A549 (cell line): ENCODE measurements around the gene ANO2. TPM values are rescaled to one million over a fixed set of nuclear protein-coding genes. Genes with fewer than 3 reads are reported as not detected.

Source experiments
- ATAC-seq, 2 experiments: fragments of 200-7000 bp in 1 of 2; fragments of >200 bp in 1 of 2; cut with Nextera tagmentation in 1 of 2; cut with Tn5 transposase in 1 of 2; 3 replicates each; pipeline versions ENCODE4 v1.8.0 to v1.9.1; 2018 to 2020; ENCODE audit warnings: mild to moderate bottlenecking in 1 of 2, moderate library complexity in 1 of 2
- CTCF ChIA-PET: fragments of 300-600 bp; sonication (Branson Sonifier 250); formaldehyde crosslinking; extraction: SDS; loops from one replicate; lab custom pipeline; 2021; ENCODE audit warnings: antibody characterized with exemption, inconsistent platforms; lab: Yijun Ruan, JAX
- POLR2A ChIA-PET: fragments of 350-600 bp; formaldehyde crosslinking; extraction: SDS; loops from one replicate; lab custom pipeline; 2021; ENCODE audit warnings: antibody characterized with exemption, inconsistent platforms; lab: Yijun Ruan, JAX
- DNase-seq, 2 experiments: peaks; one replicate each; pipeline versions ENCODE4 v3.0.0 to v3.0.0-alpha.2; 2011 to 2016; ENCODE audit warnings: low read depth in 1 of 2, low spot score in 1 of 2
- FAIRE-seq: peaks from 2 replicates; lab custom pipeline; 2011; peaks lifted over from hg19 to GRCh38; lab: Jason Lieb, UNC
- H3K27ac ChIP-seq, 2 experiments: fragments of >200 bp; sonication (Bioruptor Twin); formaldehyde crosslinking; 3 replicates each; pipeline ENCODE4 v1.5.1; 2016 to 2017
- H3K4me1 ChIP-seq: fragments of >200 bp; sonication (Bioruptor Twin); formaldehyde crosslinking; 3 replicates; pipeline ENCODE4 v1.6.1; 2016
- H3K4me2 ChIP-seq: fragments of >200 bp; sonication (Bioruptor Twin); formaldehyde crosslinking; 3 replicates; pipeline ENCODE4 v1.6.1; 2016
- H3K4me3 ChIP-seq: fragments of >200 bp; sonication (Bioruptor Twin); formaldehyde crosslinking; 3 replicates; pipeline ENCODE4 v1.5.1; 2016
- H3K9me3 ChIP-seq: fragments of >200 bp; sonication (Bioruptor Twin); formaldehyde crosslinking; 3 replicates; pipeline ENCODE4 v1.6.1; 2016
- ATOH8 ChIP-seq: fragments of 250-450 bp; sonication (Bioruptor Pico); IDR thresholded peaks from 2 replicates; pipeline ENCODE4 v1.5.0; 2020; ENCODE audit warnings: low read depth, mild to moderate bottlenecking, moderate library complexity
- BCL3 ChIP-seq: fragments of >200 bp; sonication (Bioruptor Twin); formaldehyde crosslinking; IDR thresholded peaks from 3 replicates; pipeline ENCODE4 v1.6.1; 2016
- BHLHE40 ChIP-seq: IDR thresholded peaks from 2 replicates; pipeline ENCODE4 v1.6.1; 2012; ENCODE audit warnings: low read depth, low read length, inconsistent platforms
- CBX2 ChIP-seq: fragments of 200-600 bp; sonication (generic); IDR thresholded peaks from 2 replicates; pipeline ENCODE4 v1.6.1; 2016; ENCODE audit warnings: low read depth, mild to moderate bottlenecking, borderline replicate concordance
- EHF ChIP-seq: fragments of 250-450 bp; sonication (Bioruptor Pico); IDR thresholded peaks from 2 replicates; pipeline ENCODE4 v1.5.0; 2020; ENCODE audit warnings: mild to moderate bottlenecking
- EHMT2 ChIP-seq: fragments of 200-600 bp; sonication (generic); IDR thresholded peaks from 2 replicates; pipeline ENCODE4 v1.6.1; 2016; ENCODE audit warnings: antibody characterized with exemption, low read depth, mild to moderate bottlenecking, moderate library complexity
- ESRRA ChIP-seq: fragments of 150-350 bp; IDR thresholded peaks from 2 replicates; pipeline ENCODE4 v1.6.1; 2014; ENCODE audit warnings: mild to moderate bottlenecking, low read length, borderline replicate concordance
- GATA3 ChIP-seq: IDR thresholded peaks from 2 replicates; pipeline ENCODE4 v1.6.1; 2012; ENCODE audit warnings: borderline replicate concordance
- HDAC2 ChIP-seq: fragments of 200-600 bp; sonication (generic); IDR thresholded peaks from 2 replicates; pipeline ENCODE4 v1.6.1; 2016
- HEYL ChIP-seq: fragments of 250-450 bp; sonication (Bioruptor Pico); IDR thresholded peaks from 2 replicates; pipeline ENCODE4 v1.8.0; 2021; ENCODE audit warnings: mild to moderate bottlenecking, moderate library complexity
- JUNB ChIP-seq: fragments of >200 bp; sonication (Bioruptor Twin); formaldehyde crosslinking; IDR thresholded peaks from 2 replicates; pipeline ENCODE4 v1.6.1; 2016
- MAFK ChIP-seq: fragments of 450-650 bp; IDR thresholded peaks from 2 replicates; pipeline ENCODE4 v1.6.1; 2014; ENCODE audit not compliant: partially characterized antibody
- MAX ChIP-seq: IDR thresholded peaks from 2 replicates; pipeline ENCODE4 v1.6.1; 2012
- NFE2L2 ChIP-seq: fragments of 150-350 bp; conservative IDR thresholded peaks from 2 replicates; pipeline ENCODE4 v1.6.1; 2014; ENCODE audit warnings: low read length
- NPAS2 ChIP-seq: fragments of 250-450 bp; sonication (Bioruptor Pico); IDR thresholded peaks from 2 replicates; pipeline ENCODE4 v1.8.0; 2022; ENCODE audit warnings: mild to moderate bottlenecking, moderate library complexity, borderline replicate concordance
- NR3C1 ChIP-seq: fragments of >200 bp; sonication (Bioruptor Twin); formaldehyde crosslinking; IDR thresholded peaks from 3 replicates; pipeline ENCODE4 v1.6.1; 2017
- RAD21 ChIP-seq, 2 experiments: fragments of >200 bp in 1 of 2; sonication (Bioruptor Twin) in 1 of 2; formaldehyde crosslinking in 1 of 2; IDR thresholded peaks in 1 of 2; conservative IDR thresholded peaks in 1 of 2; 2 replicates in 1 of 2; 3 replicates in 1 of 2; pipeline ENCODE4 v1.6.1; 2012 to 2018; ENCODE audit warnings: inconsistent platforms in 1 of 2
- RCOR1 ChIP-seq: fragments of 150-350 bp; IDR thresholded peaks from 2 replicates; pipeline ENCODE4 v1.6.1; 2014; ENCODE audit warnings: antibody characterized with exemption, low read length, low read depth
- REST ChIP-seq: fragments of 200-600 bp; sonication (generic); IDR thresholded peaks from 2 replicates; pipeline ENCODE4 v1.6.1; 2016; ENCODE audit warnings: antibody characterized with exemption, mild to moderate bottlenecking, moderate library complexity
- RFX5 ChIP-seq: fragments of 450-650 bp; IDR thresholded peaks from 2 replicates; pipeline ENCODE4 v1.7.1; 2014; ENCODE audit warnings: antibody characterized with exemption, mild to moderate bottlenecking, moderate library complexity
- SMC3 ChIP-seq: fragments of >200 bp; sonication (Bioruptor Twin); formaldehyde crosslinking; IDR thresholded peaks from 3 replicates; pipeline ENCODE4 v1.6.1; 2018; ENCODE audit warnings: inconsistent platforms
- SREBF2 ChIP-seq: fragments of 450-650 bp; IDR thresholded peaks from 2 replicates; pipeline ENCODE4 v1.6.1; 2014; ENCODE audit warnings: mild to moderate bottlenecking, moderate library complexity
- TP53 ChIP-seq: fragments of 250-450 bp; sonication (Bioruptor Pico); IDR thresholded peaks from 2 replicates; pipeline ENCODE4 v1.5.0; 2021; ENCODE audit warnings: mild to moderate bottlenecking, moderate library complexity
- ZC3H11A ChIP-seq: fragments of 450-650 bp; IDR thresholded peaks from 2 replicates; pipeline ENCODE4 v1.6.1; 2014; ENCODE audit warnings: antibody characterized with exemption, mild to moderate bottlenecking
- ZNF302 ChIP-seq: fragments of 250-450 bp; sonication (Bioruptor Pico); IDR thresholded peaks from 2 replicates; pipeline ENCODE4 v1.9.0; 2021; ENCODE audit warnings: inconsistent platforms, mild to moderate bottlenecking, moderate library complexity
- ZSCAN20 ChIP-seq: fragments of 250-450 bp; sonication (Bioruptor Pico); IDR thresholded peaks from 2 replicates; pipeline ENCODE4 v1.8.0; 2022; ENCODE audit warnings: mild to moderate bottlenecking, moderate library complexity
- WGBS: methylation state at CpG from one replicate; pipeline ENCODE4 v1.1.6; 2017; ENCODE audit errors: missing lambda C conversion rate; 5-methylcytosine and 5-hydroxymethylcytosine counted together
- polyA plus RNA-seq, 4 experiments: library from polyadenylated mRNA; depleted of rRNA in 3 of 4; stranded (reverse); fragments of >200 nt; fragmentation: RNase III in 1 of 4; extraction: RNeasy Plus Mini Kit Qiagen cat#74134 plus additional on column Dnase treatment in 1 of 4; gene quantifications; 2 replicates in 3 of 4; 3 replicates in 1 of 4; pipeline ENCODE4 v1.2.3, GENCODE V29; 2011 to 2017

The ANO2 gene
- polyA plus RNA-seq, 2 of the 4 experiments (the other 2 are of a cell fraction), result not detected

- H3K4me2 ChIP-seq, result no peak overlapping the region
- no peak overlapping the region for H3K4me3 ChIP-seq
- FAIRE-seq (no peak), DNase-seq (no peak), ATAC-seq (no peak)
- H3K4me1 ChIP-seq, result no peaks in the 10 kb centered on the region
- WGBS, result 14% methylated on average over 6 of the region's 6 CpGs
- TF ChIP-seq REST (no peak), MAFK (no peak), CBX2 (no peak), NFE2L2 (no peak), GATA3 (no peak), ATOH8 (CRISPR knock-in tag) (no peak), SREBF2 (no peak), NPAS2 (CRISPR knock-in tag) (no peak), JUNB (no peak), RFX5 (no peak), HEYL (no peak), ZSCAN20 (CRISPR knock-in tag) (no peak), MAX (no peak), ZC3H11A (no peak), HDAC2 (no peak), NR3C1 (no peak), EHMT2 (no peak), BHLHE40 (no peak), ESRRA (no peak), RCOR1 (no peak)
- H3K9me3 ChIP-seq, result no peaks in the 10 kb centered on the region
- POLR2A ChIA-PET, result no interaction called here
- no peak overlapping the region for H3K27ac ChIP-seq
- CTCF ChIA-PET, result no interaction called here
These were observed 383.2 kb downstream of the ANO2 start for GRCh38 chr12:5561846-5562245.

- H3K9me3 ChIP-seq, result 0 out of 3 replicates have a peak, but pooled peaks cover 2% of the 10 kb centered on the region
- H3K27ac ChIP-seq, result no peak overlapping the region
- H3K4me2 ChIP-seq, result no peak overlapping the region
- ChIA-PET POLR2A (no interaction called here), CTCF (no interaction called here)
- WGBS, result 32% methylated on average over 6 of the region's 6 CpGs
- TF ChIP-seq SMC3, result no peak
- no peak for TF ChIP-seq EHF (CRISPR knock-in tag)
- TF ChIP-seq ZNF302 (CRISPR knock-in tag), result no peak
- no peak for TF ChIP-seq RFX5
- no peak for TF ChIP-seq TP53
- TF ChIP-seq ESRRA, result no peak
- no peak for TF ChIP-seq RAD21 (conservative IDR thresholded peaks at IDR 0.05 in 1 of 2, IDR thresholded peaks at IDR 0.05 in 1 of 2)
- no peak for TF ChIP-seq NFE2L2
- TF ChIP-seq BCL3, result no peak
- ATAC-seq, result no peak
- peak in 1 of 2 experiments; percentile 17 for DNase-seq
- no peaks in the 10 kb centered on the region for H3K4me1 ChIP-seq
- no peak for FAIRE-seq
- H3K4me3 ChIP-seq, result no peak overlapping the region
These were observed 384.0 kb downstream of the ANO2 start for GRCh38 chr12:5561057-5561456.
